IMR-90 (cell line): ENCODE measurements around the gene SNAPIN.

ENCODE experiments used
- CEBPB ChIP-seq: IDR thresholded peaks from 2 replicates; pipeline ENCODE4 v1.6.1; 2012; ENCODE audit warnings: low read depth, low read length, improper control_type of control experiment
- CHD1 ChIP-seq: IDR thresholded peaks from 2 replicates; pipeline ENCODE4 v1.6.1; 2012; ENCODE audit warnings: low read depth, low read length, improper control_type of control experiment
- MAZ ChIP-seq: IDR thresholded peaks from 2 replicates; pipeline ENCODE4 v1.6.1; 2012; ENCODE audit warnings: low read depth, mild to moderate bottlenecking, low read length, improper control_type of control experiment, moderate library complexity, borderline replicate concordance
- MXI1 ChIP-seq: IDR thresholded peaks from 2 replicates; pipeline ENCODE4 v1.6.1; 2012; ENCODE audit warnings: low read depth, mild to moderate bottlenecking, low read length, moderate library complexity, borderline replicate concordance
- POLR2A ChIP-seq: IDR thresholded peaks from 2 replicates; pipeline ENCODE4 v1.6.1; 2012; ENCODE audit warnings: mild to moderate bottlenecking, low read depth, low read length
- RFX5 ChIP-seq: IDR thresholded peaks from 2 replicates; pipeline ENCODE4 v1.8.0; 2012; ENCODE audit warnings: low read depth, mild to moderate bottlenecking, low read length, moderate library complexity
- TF ChIP-seq, protein P1 (sequence below): conservative IDR thresholded peaks from 2 replicates; pipeline ENCODE4 v1.5.1; 2012; ENCODE audit warnings: mild to moderate bottlenecking, low read depth, low read length, improper control_type of control experiment
- TF ChIP-seq, protein P2 (sequence below): fragments of 150-350 bp; IDR thresholded peaks from 2 replicates; pipeline ENCODE4 v1.6.1; 2017; ENCODE audit warnings: mild to moderate bottlenecking, antibody characterized with exemption, low read length, low read depth

DNA sequence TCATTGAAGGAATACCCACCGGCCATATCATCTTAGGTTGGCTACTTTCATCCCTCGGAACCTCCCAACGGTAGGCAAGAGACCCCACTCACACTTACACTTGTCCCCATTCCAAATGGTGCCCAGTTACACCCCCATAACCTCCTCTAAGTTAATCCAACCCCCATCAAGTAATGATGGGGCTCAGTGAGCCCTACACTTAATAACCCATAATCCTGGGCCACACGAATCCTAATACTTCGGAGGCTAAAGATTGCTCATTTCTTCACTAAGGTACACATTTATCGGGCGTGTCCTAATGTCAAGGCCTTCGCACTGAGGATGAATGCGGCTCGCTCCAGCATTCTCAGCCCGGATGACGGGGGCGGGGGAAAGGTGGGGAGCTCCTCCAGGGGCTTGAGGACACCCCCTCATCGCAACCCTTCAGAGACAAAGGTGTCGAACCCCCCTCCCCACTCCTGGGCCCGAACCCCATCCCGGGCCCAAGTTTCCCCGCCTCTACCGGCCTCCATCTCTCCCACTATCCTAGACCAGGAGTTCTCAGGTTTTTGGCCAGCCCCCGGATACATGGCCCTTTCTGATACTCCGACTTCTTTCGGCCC, 11.9 kb downstream of the SNAPIN start:
- TF ChIP-seq CEBPB (no peak), POLR2A (no peak), MXI1 (no peak), CHD1 (no peak), MAZ (no peak), RFX5 (no peak)
- TF ChIP-seq, protein P1, sequence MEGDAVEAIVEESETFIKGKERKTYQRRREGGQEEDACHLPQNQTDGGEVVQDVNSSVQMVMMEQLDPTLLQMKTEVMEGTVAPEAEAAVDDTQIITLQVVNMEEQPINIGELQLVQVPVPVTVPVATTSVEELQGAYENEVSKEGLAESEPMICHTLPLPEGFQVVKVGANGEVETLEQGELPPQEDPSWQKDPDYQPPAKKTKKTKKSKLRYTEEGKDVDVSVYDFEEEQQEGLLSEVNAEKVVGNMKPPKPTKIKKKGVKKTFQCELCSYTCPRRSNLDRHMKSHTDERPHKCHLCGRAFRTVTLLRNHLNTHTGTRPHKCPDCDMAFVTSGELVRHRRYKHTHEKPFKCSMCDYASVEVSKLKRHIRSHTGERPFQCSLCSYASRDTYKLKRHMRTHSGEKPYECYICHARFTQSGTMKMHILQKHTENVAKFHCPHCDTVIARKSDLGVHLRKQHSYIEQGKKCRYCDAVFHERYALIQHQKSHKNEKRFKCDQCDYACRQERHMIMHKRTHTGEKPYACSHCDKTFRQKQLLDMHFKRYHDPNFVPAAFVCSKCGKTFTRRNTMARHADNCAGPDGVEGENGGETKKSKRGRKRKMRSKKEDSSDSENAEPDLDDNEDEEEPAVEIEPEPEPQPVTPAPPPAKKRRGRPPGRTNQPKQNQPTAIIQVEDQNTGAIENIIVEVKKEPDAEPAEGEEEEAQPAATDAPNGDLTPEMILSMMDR = no peak
- TF ChIP-seq, protein P2, sequence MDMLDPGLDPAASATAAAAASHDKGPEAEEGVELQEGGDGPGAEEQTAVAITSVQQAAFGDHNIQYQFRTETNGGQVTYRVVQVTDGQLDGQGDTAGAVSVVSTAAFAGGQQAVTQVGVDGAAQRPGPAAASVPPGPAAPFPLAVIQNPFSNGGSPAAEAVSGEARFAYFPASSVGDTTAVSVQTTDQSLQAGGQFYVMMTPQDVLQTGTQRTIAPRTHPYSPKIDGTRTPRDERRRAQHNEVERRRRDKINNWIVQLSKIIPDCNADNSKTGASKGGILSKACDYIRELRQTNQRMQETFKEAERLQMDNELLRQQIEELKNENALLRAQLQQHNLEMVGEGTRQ = no peak
